HEK293T (cell line): ENCODE data around the gene PCDHGC5.

Experiments used
- BHLHE40 ChIP-seq: fragments of 450-650 bp; IDR thresholded peaks from 2 replicates; pipeline ENCODE4 v1.6.1; 2016; ENCODE audit warnings: mild to moderate bottlenecking, moderate library complexity, borderline replicate concordance
- FOXM1 ChIP-seq: fragments of 450-650 bp; IDR thresholded peaks from 2 replicates; pipeline ENCODE4 v1.6.1; 2017; ENCODE audit warnings: mild to moderate bottlenecking, borderline replicate concordance
- SP1 ChIP-seq: fragments of 450-650 bp; IDR thresholded peaks from 2 replicates; pipeline ENCODE4 v1.6.1; 2017
- SUZ12 ChIP-seq: fragments of 450-650 bp; IDR thresholded peaks from 2 replicates; pipeline ENCODE4 v1.6.1; 2016; ENCODE audit warnings: mild to moderate bottlenecking
- TARDBP ChIP-seq: fragments of 450-650 bp; IDR thresholded peaks from 2 replicates; pipeline ENCODE4 v1.6.1; 2016

DNA sequence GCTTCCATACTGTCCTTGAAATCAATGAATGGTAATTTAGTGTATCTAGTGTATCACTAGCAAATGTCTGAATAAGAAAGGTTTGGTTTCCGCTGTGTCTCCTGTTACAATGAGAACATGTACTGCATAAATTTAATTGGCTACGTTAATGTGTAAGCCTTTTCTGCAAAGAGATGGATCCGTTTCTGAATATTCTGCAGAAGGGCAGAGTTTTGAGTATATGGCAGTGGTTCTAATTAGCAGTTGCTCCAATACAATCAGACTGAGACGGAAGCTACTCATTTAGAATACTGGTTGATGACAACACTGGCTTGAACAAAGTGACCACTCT is 4.6 kb upstream of the PCDHGC5 start:
- TF ChIP-seq SP1 (no peak), SUZ12 (no peak), FOXM1 (no peak), BHLHE40 (no peak), TARDBP (no peak)
